NB4 (cell line): ENCODE results near the gene FAM20C.

Source experiments
- DNase-seq: peaks from one replicate; pipeline ENCODE4 v3.0.0; 2010; ENCODE audit warnings: low read depth
- H3K4me3 ChIP-seq: one replicate; pipeline ENCODE4 v1.5.1; 2011; ENCODE audit warnings: mild to moderate bottlenecking, low read depth, low read length, moderate library complexity
- CTCF ChIP-seq: IDR thresholded peaks from one replicate; pipeline ENCODE4 v1.5.1; 2012; ENCODE audit warnings: low read depth, low read length
- MAX ChIP-seq: IDR thresholded peaks from 2 replicates; pipeline ENCODE4 v1.6.1; 2011; ENCODE audit warnings: low read depth, low read length
- MYC ChIP-seq: IDR thresholded peaks from 2 replicates; pipeline ENCODE4 v1.6.1; 2011; ENCODE audit warnings: low read depth, low read length
- POLR2A ChIP-seq: IDR thresholded peaks from 2 replicates; pipeline ENCODE4 v1.6.1; 2011; ENCODE audit warnings: mild to moderate bottlenecking; ENCODE audit not compliant: insufficient read length; ENCODE audit errors: extremely low read depth

FAM20C gene

GRCh38 chr7:209416-209815 lies 17.0 kb downstream of the FAM20C start:
- DNase-seq = no peak
- TF ChIP-seq MYC = no peak
- H3K4me3 ChIP-seq = no peak overlapping the region

DNA sequence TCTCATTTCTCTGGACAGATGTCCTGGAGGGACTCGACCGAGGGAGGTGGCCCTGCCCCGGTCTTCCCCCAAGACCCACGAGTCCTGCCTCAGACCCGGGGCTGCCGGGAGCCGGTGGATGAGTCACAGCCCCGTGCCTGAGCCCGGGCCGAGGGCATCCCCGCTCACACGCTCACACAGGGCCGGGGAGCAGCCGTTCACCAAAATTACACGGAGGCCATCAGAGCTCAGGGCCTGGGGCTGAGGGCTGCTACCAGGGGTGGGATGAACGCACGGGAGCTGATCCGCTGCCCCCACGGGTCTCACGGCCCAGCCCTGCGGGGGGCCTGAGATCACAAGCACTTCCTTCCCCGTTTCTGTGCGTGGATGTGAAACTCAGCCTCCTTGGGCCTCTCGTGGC lies 17.5 kb downstream of the FAM20C start:
- no peak overlapping the region for H3K4me3 ChIP-seq
- peak; percentile 53 for DNase-seq
- TF ChIP-seq MYC (no peak), POLR2A (no peak), MAX (no peak), CTCF (no peak)

DNA sequence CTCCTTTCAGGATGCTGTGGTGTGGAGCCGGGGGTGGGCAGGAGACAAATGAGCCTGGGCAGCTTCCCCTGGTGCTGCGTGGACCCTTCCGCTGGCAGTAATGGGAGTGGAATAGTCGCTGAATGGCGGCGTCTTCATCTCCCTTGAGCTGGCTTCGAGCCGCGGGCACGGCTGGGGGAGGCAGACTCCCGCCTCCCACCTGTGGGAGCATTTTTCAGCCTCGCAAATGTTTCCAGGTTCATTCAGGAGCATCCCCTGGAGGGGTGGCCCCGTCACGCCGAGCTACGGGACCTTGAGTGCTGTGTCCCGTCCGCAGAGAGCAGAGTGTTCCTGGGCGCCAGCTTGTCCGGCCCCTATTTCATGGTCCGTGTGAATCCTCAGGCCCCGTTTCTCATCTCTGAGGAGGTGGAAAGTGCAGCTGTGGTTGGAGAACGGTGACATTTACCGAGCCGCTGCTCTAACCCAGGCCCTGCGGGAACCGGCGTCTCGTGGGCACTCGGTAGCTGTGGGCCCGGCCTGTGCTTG lies 18.1 kb downstream of the FAM20C start:
- DNase-seq = no peak
- no peak overlapping the region for H3K4me3 ChIP-seq
- TF ChIP-seq CTCF (no peak), POLR2A (no peak), MYC (no peak), MAX (no peak)

- TF ChIP-seq POLR2A = no peak
- no peak for TF ChIP-seq MAX
- no peak for TF ChIP-seq MYC
- no peak for TF ChIP-seq CTCF
- DNase-seq = no peak
- H3K4me3 ChIP-seq = no peak overlapping the region
Observed at GRCh38 chr7:211033-211714, 18.8 kb downstream of the FAM20C start.

DNA sequence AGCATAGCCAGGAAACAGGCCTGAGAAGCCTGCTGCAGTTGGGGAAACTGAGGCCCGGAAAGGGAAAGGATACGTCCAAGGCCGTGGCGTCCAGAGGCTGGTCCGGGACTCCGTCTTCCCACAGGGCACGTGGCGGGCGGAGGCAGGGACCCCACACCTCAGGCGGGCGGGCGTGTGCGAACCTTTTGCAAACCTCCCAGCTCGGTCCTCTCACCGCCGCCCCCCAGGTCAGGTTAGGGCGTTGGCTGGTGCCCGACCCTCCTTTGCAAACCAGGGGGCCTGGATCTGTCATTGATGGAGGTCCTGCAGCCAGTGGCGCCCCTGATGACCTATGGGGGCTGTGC lies 19.3 kb downstream of the FAM20C start:
- TF ChIP-seq POLR2A (no peak), MYC (no peak), MAX (no peak), CTCF (no peak)
- DNase-seq = no peak
- H3K4me3 ChIP-seq = no peak overlapping the region

GRCh38 chr7:212754-213153 lies 20.4 kb downstream of the FAM20C start:
- no peak for DNase-seq
- H3K4me3 ChIP-seq = no peak overlapping the region
- TF ChIP-seq MYC (no peak), CTCF (no peak), MAX (no peak), POLR2A (no peak)
